Stimulated activated CD8-positive, alpha-beta memory T cell treated with anti-CD3 and anti-CD28 coated beads, Interleukin-2, amount 100 ng/mL, for 1 hour (primary cell): ENCODE data around the gene SLC45A3.

ENCODE experiments used
- DNase-seq, 2 donors: peaks; one replicate each; pipeline ENCODE4 v3.0.0-alpha.2; 2020; ENCODE audit warnings: low read depth in 2 of 2

Gene SLC45A3

DNA sequence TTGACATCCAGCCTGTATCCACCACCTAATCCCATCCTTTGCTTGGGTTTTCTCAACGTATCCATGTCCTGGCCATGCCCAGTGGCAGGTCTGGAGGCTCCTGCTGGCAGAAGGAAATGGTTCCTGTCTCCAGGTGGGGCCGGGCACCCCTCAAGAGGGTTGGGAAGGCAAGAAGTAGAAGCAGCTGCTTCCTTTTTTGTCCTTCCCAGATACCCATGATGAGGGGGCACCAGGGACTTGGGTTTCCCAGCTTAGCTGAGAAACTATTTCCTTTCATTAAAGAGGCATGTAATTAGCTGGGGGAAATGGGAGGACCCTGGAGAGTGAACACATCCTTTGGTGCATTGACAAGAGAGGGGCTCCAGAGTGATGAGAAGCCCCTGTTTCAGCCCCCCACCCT, 21.1 kb upstream of the SLC45A3 start:
- DNase-seq: no peak

DNA sequence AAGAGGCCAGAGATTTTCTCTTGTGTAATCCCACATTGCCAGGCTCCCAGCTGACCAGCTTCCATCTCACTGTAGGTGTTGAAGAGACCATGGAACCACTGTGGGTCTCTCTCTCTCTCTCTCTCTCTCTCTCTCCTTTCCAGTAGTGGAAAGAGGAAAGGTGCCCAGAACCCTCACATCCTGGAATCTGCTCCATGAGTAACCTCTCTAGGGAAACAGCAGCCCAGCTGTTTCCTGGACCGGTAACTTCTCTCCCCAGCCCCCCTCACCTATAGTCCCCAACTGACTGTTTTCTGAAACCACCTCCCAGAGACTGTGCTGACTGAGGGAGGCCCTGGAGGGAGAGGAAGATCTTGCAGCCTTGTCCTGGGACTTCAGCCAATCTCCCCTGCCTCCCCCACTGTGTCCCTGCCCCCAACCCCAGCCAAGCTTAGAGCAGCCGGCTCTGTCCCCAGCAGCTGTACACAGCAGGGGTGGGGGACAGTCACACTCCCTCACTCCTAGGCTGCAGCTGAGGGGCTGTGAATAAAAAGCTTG, 20.6 kb upstream of the SLC45A3 start:
- no peak for DNase-seq

DNA sequence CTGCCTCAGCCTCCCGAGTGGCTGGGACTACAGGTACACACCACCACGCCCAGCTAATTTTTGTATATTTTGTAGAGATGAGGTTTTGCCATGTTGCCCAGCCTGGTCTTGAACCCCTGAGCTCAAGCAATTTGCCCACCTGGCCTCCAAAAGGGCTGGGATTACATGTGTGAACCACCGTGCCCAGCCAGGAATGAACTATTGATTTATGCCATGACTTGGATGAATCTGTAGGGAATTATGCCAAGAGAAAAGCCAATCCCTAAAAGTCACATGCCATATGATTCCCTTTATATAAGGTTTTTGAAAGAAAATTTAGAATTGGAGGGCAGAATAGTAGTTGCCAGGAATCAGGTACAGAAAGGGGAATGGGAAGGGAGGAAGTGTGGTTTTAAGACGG, 19.1 kb upstream of the SLC45A3 start:
- no peak for DNase-seq

DNA sequence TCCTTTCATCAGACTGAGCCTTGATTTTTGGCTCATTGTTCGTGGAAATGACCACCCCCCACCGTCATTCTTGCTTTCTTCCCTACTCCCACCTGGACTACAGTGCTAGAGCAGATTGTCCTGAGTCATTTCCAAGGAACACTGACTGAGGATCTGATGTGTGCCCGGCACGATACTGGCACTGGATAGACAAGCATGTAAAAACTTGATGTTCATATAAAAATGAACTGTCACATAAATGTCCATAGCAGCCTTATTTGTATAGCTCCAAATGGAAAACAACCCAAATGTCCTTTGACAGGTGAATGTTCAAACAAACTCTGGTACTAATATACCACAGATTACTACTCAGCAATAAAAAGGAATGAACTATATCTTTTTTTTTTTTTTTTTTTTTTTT, 18.6 kb upstream of the SLC45A3 start:
- no peak for DNase-seq

DNA sequence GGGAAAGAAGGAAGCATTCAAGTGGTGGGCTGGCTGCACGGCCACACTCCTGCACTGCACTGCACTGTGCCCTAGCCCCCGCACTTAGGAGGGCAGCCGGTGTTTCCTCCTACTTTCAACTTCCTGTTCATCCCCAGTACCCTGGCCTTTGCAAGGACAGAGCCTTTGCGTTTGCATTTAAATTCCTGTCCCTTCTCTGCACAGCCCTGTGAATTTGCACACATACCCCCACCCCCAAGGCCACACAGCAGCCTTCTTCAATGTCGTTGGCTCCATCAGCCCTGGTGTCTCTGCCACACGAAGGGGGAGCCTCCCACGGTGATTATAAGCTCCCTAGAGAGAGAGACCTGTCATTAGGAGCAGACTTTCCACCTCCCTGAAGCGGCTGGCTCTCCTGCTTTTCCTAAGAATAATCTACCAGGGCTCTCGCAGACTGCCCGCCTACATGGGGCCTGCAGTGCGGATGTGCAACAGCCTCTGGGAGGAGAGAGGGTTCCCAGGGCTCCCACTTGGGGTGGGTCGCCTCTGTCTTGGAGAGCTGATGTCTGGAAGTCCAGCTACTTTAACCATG, 13.2 kb upstream of the SLC45A3 start:
- no peak for DNase-seq

DNA sequence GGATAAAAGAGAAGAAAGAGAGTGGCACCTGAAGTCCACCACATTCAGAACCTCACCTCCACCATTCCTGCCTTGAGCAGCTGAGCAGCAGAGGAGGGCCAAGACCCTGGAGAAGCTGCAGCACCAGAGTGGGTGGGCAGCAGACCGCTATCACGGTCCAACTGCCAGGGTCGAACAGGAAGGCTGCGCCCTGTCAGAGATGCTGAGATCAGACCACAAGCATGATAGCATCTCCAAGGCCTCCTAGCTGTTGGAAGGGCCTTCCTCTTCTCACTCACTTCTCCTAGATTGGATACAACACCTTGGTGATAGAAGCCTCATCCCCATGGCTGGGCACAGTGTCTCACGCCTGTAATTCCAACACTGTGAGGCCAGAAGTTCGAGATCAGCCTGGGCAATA, 12.1 kb upstream of the SLC45A3 start:
- no peak for DNase-seq

DNA sequence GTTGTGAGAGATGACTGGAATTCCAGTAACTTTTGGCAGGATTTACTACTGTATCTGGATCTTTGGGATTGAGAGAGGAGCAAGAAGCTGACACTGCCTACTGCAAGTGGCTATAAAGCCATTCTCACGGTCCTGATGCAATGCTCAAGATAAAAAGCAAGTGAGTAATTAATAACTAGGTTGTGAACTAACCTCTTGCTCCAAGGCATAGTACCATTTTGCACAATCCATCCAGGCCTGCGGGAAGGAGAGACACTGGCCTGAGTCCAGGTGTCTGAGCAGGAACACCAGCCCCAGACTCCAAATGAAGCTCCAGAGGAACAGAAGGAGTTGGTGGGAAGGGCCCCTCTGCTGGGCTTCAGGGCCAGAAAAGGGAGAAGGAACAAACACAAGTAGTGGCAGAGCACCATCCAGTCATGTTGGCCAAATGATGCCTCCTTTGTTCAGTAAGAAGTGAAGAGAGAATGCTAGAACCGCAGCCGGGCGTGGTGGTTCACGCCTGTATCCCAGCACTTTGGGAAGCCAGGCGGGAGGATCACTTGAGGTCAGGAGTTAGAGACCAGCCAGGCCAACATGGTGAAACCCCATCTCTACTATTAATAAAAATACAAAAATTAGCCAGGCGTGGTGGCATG, 9.9 kb upstream of the SLC45A3 start:
- no peak for DNase-seq

DNA sequence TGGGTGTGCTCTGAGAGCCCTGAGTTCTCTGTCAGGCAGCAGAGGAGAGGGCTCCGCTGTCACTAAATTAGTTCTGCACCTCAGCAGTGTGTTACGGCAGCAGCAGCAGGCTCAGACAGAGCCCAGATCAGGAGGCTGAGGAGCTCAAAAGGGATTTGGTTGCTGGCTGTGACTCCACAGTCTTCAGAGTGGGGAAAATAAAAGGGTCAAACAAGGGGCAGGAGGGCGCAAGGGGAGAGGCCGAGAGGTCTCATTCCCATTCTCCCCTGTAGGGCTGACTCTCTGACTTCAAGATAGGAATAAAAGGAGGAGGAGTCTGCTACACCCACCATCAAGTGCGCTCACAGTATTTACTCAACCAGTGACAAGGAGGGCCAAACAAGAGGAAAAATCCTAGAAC, 9.2 kb upstream of the SLC45A3 start:
- no peak for DNase-seq

DNA sequence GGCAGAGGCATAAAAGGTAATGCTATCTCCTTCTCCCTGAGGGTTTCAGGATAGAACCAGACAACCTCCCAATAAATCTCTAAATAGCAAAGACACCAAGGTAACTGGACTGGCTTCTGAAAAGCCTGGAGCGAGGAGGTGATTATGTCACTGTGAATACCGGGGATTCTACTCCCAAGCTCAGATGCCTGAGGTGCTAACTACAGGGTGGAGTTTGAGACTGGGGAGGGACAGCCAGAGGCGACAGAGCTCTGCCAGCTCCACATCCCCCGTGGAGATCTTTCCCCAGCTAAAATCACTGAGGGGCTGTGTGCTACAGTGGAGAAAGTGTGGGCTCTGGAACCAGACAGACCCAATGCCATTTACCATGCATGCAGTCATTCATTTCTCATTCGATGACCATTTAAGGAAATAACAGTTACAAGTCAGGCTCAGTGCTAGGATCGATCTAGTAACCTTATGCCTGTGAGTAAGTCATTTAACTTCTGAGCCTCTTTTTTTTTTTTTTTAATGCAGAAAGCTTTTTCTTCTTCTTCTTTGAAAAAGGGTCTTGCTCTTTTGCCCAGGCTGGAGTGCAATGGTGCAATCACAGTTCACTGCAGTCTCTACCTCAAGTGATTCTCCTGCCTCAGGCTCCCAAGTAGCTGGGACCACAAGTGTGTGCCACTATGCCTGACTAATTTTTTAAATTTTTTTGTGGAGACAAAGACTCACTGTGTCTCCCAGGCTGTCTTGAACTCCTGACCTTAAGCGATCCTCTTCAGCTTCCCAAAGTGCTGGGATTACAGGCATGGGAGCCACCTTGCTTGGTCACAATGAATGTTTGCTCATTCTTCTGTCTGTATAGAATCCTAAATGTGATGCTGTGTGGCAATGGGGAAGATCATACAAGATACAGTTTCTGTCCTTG, 8.1 kb upstream of the SLC45A3 start:
- DNase-seq: no peak

DNA sequence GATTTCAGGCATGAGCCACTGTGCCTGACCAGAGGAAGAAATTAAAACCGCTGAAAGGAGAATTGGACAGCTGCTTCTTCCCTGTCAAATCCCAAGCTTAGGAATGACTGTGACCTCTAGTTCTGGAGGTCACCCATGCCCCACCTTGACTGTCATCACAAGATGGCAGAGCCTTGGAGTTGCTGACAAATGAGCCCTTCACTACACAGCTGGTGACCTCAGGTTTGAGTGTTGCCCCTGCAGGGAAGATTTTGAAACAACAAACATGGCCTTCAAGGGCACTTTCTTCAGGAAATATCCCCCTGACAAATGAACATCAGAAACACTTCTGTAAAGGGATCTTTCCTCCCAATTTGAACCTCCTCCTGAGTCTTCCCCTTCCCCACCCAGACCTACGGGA, 6.9 kb upstream of the SLC45A3 start:
- no peak for DNase-seq

DNA sequence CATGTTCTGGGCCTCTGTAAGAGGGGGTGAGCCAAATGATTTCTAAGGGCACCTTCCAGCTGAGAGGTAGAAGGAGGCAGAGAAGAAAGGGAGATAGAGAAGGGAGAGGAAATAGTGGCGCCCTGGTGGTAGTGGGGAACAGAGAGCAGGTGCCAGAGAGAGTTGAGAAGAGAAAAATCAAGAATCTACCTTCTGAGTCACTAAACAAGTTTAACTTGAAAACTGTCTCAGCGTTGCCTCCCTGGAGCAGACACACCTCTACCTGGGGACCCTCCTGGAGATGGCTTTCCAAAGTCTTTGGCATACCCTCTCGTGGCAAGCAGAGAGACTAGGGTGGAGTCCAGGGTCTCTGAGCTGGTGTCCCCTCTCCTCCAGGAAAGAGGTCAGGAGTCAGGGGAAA, 1.1 kb upstream of the SLC45A3 start:
- no peak for DNase-seq

DNA sequence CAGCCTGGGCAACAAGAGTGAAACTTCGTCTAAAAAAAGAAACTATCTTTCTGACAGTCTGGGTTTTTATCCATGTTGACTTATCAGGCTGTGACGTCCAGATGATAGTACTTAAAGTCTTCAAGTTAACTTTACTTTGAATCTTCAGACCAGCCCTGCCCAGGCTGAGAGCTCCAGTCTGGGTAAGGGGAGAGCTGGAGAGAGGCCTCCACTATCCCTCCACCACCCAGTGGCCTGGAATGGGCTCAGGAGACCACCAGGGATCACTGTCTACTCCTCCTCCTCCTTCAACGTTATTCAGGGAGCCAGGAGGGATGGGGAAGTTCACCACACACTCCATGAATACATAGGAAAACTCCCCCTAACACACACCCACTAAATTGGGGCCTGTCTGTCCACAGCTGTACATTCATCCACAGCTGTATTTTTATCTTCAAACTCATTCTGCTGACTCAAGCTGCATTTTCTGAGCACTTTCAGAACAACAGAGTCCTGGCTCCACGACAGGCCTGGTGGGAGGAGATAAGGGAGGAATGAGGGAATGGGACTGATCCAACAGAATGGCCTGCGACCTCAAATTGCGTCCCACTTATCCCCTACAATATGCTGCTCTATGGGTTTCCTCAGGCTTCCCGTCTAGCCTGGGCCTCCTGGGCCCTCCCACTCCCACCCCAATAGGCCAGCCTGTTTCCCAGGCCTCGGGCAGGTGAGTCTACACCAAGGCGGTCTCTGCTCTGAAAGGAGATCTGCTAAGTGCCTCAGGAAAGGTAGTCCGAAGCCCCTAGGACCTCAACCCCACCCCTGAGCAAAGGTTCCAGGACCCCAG, 1.8 kb downstream of the SLC45A3 start:
- no peak for DNase-seq

DNA sequence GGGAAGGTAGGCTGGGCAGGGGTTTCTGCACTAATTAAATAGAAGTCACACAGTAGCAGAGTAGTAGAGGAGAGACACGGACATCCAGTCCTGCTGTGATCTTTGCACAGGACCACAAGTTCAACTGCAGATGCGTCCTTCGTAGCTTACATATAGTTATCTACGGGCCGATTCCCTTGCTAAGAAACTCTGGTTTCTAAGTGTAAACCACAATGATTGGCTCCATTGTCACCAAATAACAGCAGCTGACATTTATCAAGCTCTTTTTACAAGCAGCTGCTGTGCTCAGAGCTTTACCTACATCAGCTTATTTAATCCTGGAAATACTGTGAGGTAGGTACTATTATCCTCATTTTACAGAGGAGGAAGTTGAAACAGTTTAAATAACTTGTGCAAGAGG, 3.1 kb downstream of the SLC45A3 start:
- no peak for DNase-seq

DNA sequence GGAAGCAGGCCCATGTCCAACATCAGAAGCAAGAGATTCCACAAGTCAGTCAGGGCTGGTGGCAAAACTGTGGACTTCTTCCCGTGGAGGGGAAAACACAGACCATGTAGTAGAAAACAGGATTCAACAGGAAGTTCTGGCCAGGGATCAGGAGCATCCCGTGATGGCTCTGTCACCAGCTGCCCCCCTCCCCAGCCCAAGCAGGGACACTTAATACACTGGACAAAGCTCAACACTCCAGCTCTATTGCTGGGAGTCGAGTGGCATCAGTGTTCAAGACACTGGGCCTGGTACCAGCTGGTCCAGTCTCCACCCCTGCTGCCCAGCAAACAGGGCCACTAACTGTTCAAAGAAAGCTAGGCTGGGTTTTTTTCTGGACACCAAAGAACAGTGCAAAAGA, 3.7 kb downstream of the SLC45A3 start:
- DNase-seq: no peak

DNA sequence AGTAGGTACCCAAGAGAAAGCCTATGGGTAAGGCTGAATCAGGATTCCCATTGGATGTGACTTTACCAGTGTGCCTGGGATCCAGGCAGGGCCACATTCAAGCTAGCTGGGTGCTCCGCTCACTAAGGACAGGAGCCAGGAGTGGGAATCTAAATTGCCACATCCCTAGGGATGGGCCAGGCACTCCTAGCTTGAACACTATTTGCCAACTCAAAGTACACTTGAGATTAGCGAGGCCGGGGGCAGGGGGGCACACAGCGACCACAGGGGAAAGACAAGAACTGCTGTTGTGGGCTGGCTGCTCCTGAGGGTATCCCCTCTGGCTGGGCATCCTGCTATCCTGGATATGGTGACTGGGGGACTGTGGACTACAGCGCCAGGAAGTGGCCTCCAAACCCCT, 4.3 kb downstream of the SLC45A3 start:
- no peak for DNase-seq

DNA sequence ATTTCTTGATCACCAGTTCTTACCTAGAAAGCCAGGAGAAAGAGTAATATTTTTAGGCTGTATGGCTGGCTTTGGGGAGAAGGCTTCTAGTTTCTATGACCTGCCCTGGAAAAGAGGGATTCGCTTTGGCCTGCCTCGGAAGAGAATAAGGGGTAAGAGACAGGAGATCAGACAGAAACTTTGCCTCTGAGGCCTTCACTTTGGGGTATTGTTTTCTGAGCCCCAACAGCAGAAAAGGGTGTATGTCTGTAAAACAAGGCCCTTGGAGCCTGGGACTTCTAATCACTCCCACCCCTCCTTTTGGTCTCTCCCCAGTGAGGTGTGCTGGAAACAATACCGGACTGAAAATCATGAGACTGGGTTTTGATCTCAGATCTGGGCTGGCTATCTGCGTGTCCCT, 5.1 kb downstream of the SLC45A3 start:
- DNase-seq: no peak

DNA sequence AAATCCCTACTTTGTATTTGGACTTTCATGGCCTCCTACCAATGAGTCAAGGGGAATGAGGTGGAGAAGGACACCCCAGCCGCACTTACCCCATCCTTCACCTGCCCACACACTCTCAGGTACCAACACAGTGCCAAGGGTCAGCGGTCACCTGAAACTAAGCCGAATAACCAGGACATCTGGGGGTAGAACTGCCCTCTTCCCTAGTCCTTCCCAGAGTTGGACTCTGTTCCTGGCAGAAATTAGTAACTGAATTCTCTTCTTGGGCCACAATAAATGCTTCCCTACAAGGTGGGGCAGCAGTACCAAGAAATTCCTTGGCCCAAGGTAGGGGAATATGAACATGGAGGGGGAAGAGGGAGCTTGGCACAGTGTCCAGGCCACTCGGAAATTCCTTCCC, 7.3 kb downstream of the SLC45A3 start:
- no peak for DNase-seq

DNA sequence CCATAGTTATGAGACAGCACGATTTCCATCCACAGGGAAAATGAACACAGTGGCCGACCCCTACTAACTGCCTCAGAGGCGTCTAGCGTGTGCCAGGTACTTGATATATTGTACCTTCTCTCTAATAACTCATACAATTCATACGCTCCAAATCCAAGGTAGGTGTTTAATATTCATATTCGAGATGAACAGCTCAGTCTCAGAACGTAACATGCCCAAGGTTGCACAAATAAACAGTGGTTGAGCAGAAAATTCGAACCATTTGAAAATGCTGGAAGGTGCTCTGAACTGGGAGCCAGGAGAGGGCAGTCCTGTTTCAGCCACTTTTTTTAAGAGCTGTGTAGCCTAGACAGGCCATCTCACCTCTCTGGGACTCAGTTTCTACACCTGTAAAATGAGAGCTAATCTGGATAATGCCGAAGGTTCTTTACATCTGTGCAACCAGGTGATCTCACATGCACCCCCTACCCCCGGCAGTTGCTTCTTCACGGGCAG, 7.9 kb downstream of the SLC45A3 start:
- DNase-seq: no peak

DNA sequence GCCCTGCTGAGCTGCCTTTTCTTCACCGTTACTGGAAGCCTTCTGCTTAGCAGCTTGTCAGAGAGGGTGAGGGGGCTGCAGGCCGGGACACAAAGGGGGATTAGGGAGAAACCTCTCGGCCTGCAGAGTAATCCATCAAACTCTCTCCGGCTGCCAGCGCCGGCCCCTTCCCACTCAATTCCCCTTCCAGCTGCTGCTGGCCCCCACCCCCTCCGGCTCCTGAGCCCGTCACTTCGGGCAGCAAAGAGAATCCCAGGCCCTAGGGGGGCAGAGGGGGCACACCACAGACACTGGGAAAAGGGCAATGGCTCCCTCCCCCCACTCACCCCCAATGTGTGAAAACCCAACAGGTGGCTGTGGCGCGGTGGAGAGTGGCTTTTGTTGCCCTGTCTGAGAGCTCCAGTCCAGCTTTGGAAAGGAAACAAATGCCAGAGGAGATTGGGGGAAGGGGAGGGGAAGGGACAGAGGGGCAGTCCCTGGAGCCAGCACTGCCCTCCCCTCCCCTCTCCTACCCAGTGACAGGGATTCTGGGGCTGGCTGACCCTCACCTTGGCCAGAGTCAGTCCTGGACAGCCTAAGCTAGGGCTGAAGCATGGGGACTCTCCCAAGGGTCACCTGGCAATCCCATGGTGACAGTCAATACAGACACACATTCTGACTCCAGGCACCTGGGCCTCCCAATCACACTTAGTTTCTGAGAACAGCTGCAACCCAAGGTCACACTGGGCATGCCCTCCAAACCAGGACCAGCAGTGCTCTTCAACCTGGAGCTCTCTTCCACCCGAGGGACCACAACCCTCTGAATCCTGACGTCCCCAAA, 9.5 kb downstream of the SLC45A3 start:
- DNase-seq: no peak

DNA sequence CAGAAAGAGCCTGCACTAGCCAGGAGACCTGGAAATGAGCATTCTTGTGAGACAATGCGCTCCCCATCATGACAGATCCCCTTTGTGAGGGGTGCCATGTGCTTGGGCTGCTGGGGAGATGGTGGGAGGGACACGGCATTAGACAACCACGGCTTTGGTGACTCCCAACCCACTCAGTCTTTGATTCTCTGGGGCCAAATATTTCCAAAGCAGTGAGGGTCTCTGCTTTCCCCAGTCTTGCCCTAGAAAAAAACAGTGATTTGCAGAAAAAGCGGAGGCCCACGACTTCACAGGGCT, 10.2 kb downstream of the SLC45A3 start:
- no peak for DNase-seq
